Hepatocyte (in vitro differentiated cells): ENCODE data around the gene EFHD1. TPM values are rescaled to one million over a fixed set of nuclear protein-coding genes. Genes with fewer than 3 reads are reported as not detected.
"Not testable (repeated sequence)": the region's sequence is repeated elsewhere in the genome, so short reads cannot be mapped to it uniquely, and the experiment has no call there.

Source experiments
- DNase-seq: peaks from one replicate; pipeline ENCODE4 v3.0.0-alpha.2; 2016; ENCODE audit warnings: low spot score
- H2AFZ ChIP-seq: fragments of 200-600 bp; sonication (generic); 2 replicates; pipeline ENCODE4 v1.6.0; 2016; ENCODE audit warnings: antibody characterized with exemption, mild to moderate bottlenecking
- H3K27ac ChIP-seq: fragments of 200-600 bp; sonication (generic); 2 replicates; pipeline ENCODE4 v1.5.1; 2016; ENCODE audit warnings: mild to moderate bottlenecking
- H3K27me3 ChIP-seq: fragments of 200-600 bp; sonication (generic); 2 replicates; pipeline ENCODE4 v1.6.1; 2016
- H3K36me3 ChIP-seq: fragments of 200-600 bp; sonication (generic); replicated peaks from 2 replicates; pipeline ENCODE4 v1.5.1; 2016; ENCODE audit warnings: low read depth; ENCODE audit not compliant: insufficient read depth
- H3K4me1 ChIP-seq: fragments of 200-600 bp; sonication (generic); 2 replicates; pipeline ENCODE4 v1.5.1; 2016; ENCODE audit warnings: mild to moderate bottlenecking, moderate library complexity; ENCODE audit not compliant: insufficient read depth
- H3K4me2 ChIP-seq: fragments of 200-600 bp; sonication (generic); 2 replicates; pipeline ENCODE4 v1.6.0; 2016
- H3K4me3 ChIP-seq: fragments of 200-600 bp; sonication (generic); 2 replicates; pipeline ENCODE4 v1.5.1; 2016; ENCODE audit warnings: mild to moderate bottlenecking
- H3K79me2 ChIP-seq: fragments of 200-600 bp; sonication (generic); 2 replicates; pipeline ENCODE4 v1.6.0; 2017; ENCODE audit warnings: mild to moderate bottlenecking
- H3K9me2 ChIP-seq: fragments of 200-600 bp; sonication (generic); replicated peaks from 2 replicates; pipeline ENCODE4 v1.6.0; 2017; ENCODE audit warnings: mild to moderate bottlenecking; ENCODE audit not compliant: insufficient read depth
- H3K9me3 ChIP-seq: fragments of 200-600 bp; sonication (generic); 2 replicates; pipeline ENCODE4 v1.5.1; 2016; ENCODE audit warnings: low read depth, mild to moderate bottlenecking
- H4K20me1 ChIP-seq: fragments of 200-600 bp; sonication (generic); 2 replicates; pipeline ENCODE4 v1.6.0; 2016; ENCODE audit warnings: mild to moderate bottlenecking; ENCODE audit not compliant: insufficient read depth, poor library complexity, severe bottlenecking
- EZH2 ChIP-seq: fragments of 200-600 bp; sonication (generic); IDR thresholded peaks from 2 replicates; pipeline ENCODE4 v1.6.1; 2016; ENCODE audit warnings: antibody characterized with exemption, mild to moderate bottlenecking, borderline replicate concordance
- EZH2phosphoT487 ChIP-seq: fragments of 200-600 bp; sonication (generic); IDR thresholded peaks from one replicate; pipeline ENCODE4 v1.6.1; 2018; ENCODE audit warnings: antibody characterized with exemption, mild to moderate bottlenecking, low read depth, moderate library complexity; ENCODE audit not compliant: unreplicated experiment, severe bottlenecking
- WGBS: methylation state at CpG from one replicate; pipeline ENCODE4 v1.1.6; 2016; ENCODE audit warnings: low lambda C conversion rate; ENCODE audit errors: missing lambda C conversion rate; 5-methylcytosine and 5-hydroxymethylcytosine counted together
- polyA plus RNA-seq: library from polyadenylated mRNA; unstranded; fragments of >200 nt; fragmentation: Nextera tagmentation; extraction: Ambion mirVana; gene quantifications from 2 replicates; pipeline ENCODE4 v1.2.1, GENCODE V29; 2016
- total RNA-seq: library from RNA; depleted of rRNA; stranded (reverse); fragments of >200 nt; gene quantifications from 2 replicates; pipeline ENCODE4 v1.2.3, GENCODE V29; 2014
- TF ChIP-seq, protein P1 (sequence below): fragments of 200-600 bp; sonication (generic); IDR thresholded peaks from 2 replicates; pipeline ENCODE4 v1.5.1; 2016; ENCODE audit warnings: antibody characterized with exemption, mild to moderate bottlenecking; ENCODE audit not compliant: poor library complexity

Gene EFHD1
- total and polyA plus RNA-seq, 2 experiments from 2014 or later: 3.0 to 6.7 TPM

DNA sequence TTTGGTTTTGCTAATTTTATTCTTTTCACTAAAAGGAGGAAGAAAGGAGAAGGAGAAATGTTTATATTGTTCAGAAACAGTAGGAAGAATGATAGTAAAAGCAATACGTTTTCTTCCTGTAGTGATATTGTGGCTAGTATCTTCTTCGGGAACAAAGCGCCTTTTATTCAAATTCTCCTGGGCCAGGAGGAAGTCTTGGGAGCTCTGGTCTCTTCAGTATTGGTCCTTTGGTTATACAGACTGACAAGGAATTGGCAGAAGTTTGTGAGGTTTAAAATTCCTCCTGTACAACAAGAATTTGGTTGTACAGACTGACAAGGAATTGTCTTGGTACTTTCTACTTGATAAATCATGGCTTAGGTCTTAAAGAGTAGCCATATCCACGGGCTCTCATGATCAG lies 73.7 kb downstream of the EFHD1 start:
- Histone ChIP-seq H3K4me1 (no peaks in the 10 kb centered on the region), H3K79me2 (peaks cover 99% of the 10 kb centered on the region), H3K27me3 (no peaks in the 10 kb centered on the region), H2AFZ (no peak overlapping the region), H3K9me2 (no peaks in the 10 kb centered on the region), H3K36me3 (no peaks in the 10 kb centered on the region), H3K27ac (no peak overlapping the region), H3K9me3 (no peaks in the 10 kb centered on the region), H4K20me1 (peaks cover 56% of the 10 kb centered on the region), H3K4me2 (no peak overlapping the region), H3K4me3 (no peak overlapping the region)
- TF ChIP-seq, protein P1, sequence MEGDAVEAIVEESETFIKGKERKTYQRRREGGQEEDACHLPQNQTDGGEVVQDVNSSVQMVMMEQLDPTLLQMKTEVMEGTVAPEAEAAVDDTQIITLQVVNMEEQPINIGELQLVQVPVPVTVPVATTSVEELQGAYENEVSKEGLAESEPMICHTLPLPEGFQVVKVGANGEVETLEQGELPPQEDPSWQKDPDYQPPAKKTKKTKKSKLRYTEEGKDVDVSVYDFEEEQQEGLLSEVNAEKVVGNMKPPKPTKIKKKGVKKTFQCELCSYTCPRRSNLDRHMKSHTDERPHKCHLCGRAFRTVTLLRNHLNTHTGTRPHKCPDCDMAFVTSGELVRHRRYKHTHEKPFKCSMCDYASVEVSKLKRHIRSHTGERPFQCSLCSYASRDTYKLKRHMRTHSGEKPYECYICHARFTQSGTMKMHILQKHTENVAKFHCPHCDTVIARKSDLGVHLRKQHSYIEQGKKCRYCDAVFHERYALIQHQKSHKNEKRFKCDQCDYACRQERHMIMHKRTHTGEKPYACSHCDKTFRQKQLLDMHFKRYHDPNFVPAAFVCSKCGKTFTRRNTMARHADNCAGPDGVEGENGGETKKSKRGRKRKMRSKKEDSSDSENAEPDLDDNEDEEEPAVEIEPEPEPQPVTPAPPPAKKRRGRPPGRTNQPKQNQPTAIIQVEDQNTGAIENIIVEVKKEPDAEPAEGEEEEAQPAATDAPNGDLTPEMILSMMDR: no peak
- TF ChIP-seq EZH2phosphoT487 (no peak), EZH2 (no peak)
- DNase-seq: no peak
- 95% methylated on average over 4 of the region's 4 CpGs for WGBS

- Histone ChIP-seq H3K27ac (no peak overlapping the region), H4K20me1 (peaks cover 63% of the 10 kb centered on the region), H3K4me3 (no peak overlapping the region), H2AFZ (no peak overlapping the region), H3K36me3 (no peaks in the 10 kb centered on the region), H3K9me2 (no peaks in the 10 kb centered on the region), H3K79me2 (peaks cover 100% of the 10 kb centered on the region), H3K4me1 (no peaks in the 10 kb centered on the region), H3K4me2 (no peak overlapping the region), H3K9me3 (no peaks in the 10 kb centered on the region), H3K27me3 (no peaks in the 10 kb centered on the region)
- DNase-seq: no peak
- TF ChIP-seq EZH2phosphoT487: no peak
- no peak for TF ChIP-seq EZH2
- TF ChIP-seq, protein P1: no peak
Measured at GRCh38 chr2:232713505-232713904, 80.1 kb downstream of the EFHD1 start.

GRCh38 chr2:232714969-232715368 lies 81.6 kb downstream of the EFHD1 start:
- Histone ChIP-seq H4K20me1 (peaks cover 70% of the 10 kb centered on the region), H3K79me2 (peaks cover 100% of the 10 kb centered on the region), H3K27me3 (no peaks in the 10 kb centered on the region), H3K4me3 (no peak overlapping the region), H3K9me3 (no peaks in the 10 kb centered on the region), H3K27ac (no peak overlapping the region), H3K36me3 (no peaks in the 10 kb centered on the region), H3K9me2 (no peaks in the 10 kb centered on the region), H3K4me1 (no peaks in the 10 kb centered on the region), H2AFZ (no peak overlapping the region), H3K4me2 (no peak overlapping the region)
- WGBS: 90% methylated on average over 3 of the region's 3 CpGs
- DNase-seq: no peak
- no peak for TF ChIP-seq EZH2phosphoT487
- TF ChIP-seq, protein P1: no peak
- no peak for TF ChIP-seq EZH2

DNA sequence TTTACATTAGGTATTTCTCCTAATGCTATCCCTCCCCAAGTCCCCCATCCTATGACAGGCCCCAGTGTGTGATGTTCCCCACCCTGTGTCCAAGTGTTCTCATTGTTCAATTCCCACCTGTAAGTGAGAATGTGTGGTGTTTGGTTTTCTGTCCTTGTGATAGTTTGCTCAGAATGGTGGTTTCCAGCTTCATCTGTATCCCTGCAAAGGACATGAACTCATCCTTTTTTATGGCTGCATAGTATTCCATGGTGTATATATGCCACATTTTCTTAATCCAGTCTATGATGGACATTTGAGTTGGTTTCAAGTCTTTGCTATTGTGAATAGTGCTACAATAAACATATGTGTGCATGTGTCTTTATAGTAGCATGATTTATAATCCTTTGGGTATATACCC lies 86.7 kb downstream of the EFHD1 start:
- H4K20me1 ChIP-seq: peaks cover 78% of the 10 kb centered on the region
- H3K36me3 ChIP-seq, H3K4me3 ChIP-seq, H3K9me2 ChIP-seq, H3K9me3 ChIP-seq, H3K4me1 ChIP-seq, H3K27me3 ChIP-seq, H2AFZ ChIP-seq, H3K4me2 ChIP-seq, DNase-seq, H3K27ac ChIP-seq: not testable (repeated sequence)
- H3K79me2 ChIP-seq: peaks cover 97% of the 10 kb centered on the region
